Measurements from ENCODE around the gene AMOTL1.

AMOTL1 gene

GRCh38 chr11:94767701-94768601 is at the start of gene AMOTL1:
Gene AMOTL1, plus strand, starts transcription at chr11:94768356. Its CDS starts 156 bp downstream, at chr11:94768512.
- DNase-seq, result peak; percentile 35

- DNase-seq, result no peak
Observed at GRCh38 chr11:94719876-94720275, 48.3 kb upstream of the AMOTL1 start.

- no peak for DNase-seq
Observed at GRCh38 chr11:94721565-94722292, 46.4 kb upstream of the AMOTL1 start.

GRCh38 chr11:94722735-94723134 is 45.4 kb upstream of the AMOTL1 start:
- no peak for DNase-seq

- DNase-seq, result no peak
Observed at GRCh38 chr11:94725097-94725496, 43.1 kb upstream of the AMOTL1 start.

GRCh38 chr11:94727819-94728218 is 40.3 kb upstream of the AMOTL1 start:
- DNase-seq, result no peak

- no peak for DNase-seq
Observed at GRCh38 chr11:94728541-94728940, 39.6 kb upstream of the AMOTL1 start.

- DNase-seq, result no peak
Observed at GRCh38 chr11:94728966-94729751, 39.0 kb upstream of the AMOTL1 start.

- no peak for DNase-seq
Observed at GRCh38 chr11:94730153-94730552, 38.0 kb upstream of the AMOTL1 start.

- DNase-seq, result no peak
Observed at GRCh38 chr11:94731880-94732601, 36.1 kb upstream of the AMOTL1 start.

GRCh38 chr11:94732617-94733281 is 35.4 kb upstream of the AMOTL1 start:
- no peak for DNase-seq

- no peak for DNase-seq
Observed at GRCh38 chr11:94734563-94735275, 33.4 kb upstream of the AMOTL1 start.

GRCh38 chr11:94735907-94736306 is 32.2 kb upstream of the AMOTL1 start:
- DNase-seq, result no peak

- DNase-seq, result no peak
Observed at GRCh38 chr11:94737171-94737611, 31.0 kb upstream of the AMOTL1 start.

GRCh38 chr11:94738746-94739145 is 29.4 kb upstream of the AMOTL1 start:
- no peak for DNase-seq

- no peak for DNase-seq
Observed at GRCh38 chr11:94739331-94739730, 28.8 kb upstream of the AMOTL1 start.

GRCh38 chr11:94740083-94741021 is 27.8 kb upstream of the AMOTL1 start:
- no peak for DNase-seq

GRCh38 chr11:94741022-94741679 is 27.0 kb upstream of the AMOTL1 start:
- DNase-seq, result no peak

- no peak for DNase-seq
Observed at GRCh38 chr11:94742665-94743064, 25.5 kb upstream of the AMOTL1 start.

Data from activated gamma-delta T cell treated with Interleukin-2 at 50 U/mL for 16 hours (primary cell).